Tibial nerve (tissue), 4 donors: ENCODE data around the gene ELAVL1. TPM values are rescaled to one million over a fixed set of nuclear protein-coding genes. Genes with fewer than 3 reads are reported as not detected.

Experiments used
- DNase-seq, 2 donors: peaks; one replicate each; pipeline ENCODE4 v3.0.0-alpha.2; 2019; ENCODE audit warnings: low spot score in 2 of 2
- H3K27ac ChIP-seq, 4 donors: fragments of 200-600 bp; sonication (generic) in 3 of 4; one replicate each; pipeline ENCODE4 v1.5.1; 2017 to 2019; ENCODE audit warnings: mild to moderate bottlenecking in 1 of 4
- H3K27me3 ChIP-seq, 2 donors: fragments of 200-600 bp; sonication (generic) in 1 of 2; one replicate each; pipeline versions ENCODE4 v1.5.1 to v1.6.0; 2017 to 2019
- H3K36me3 ChIP-seq, 3 donors: fragments of 200-600 bp; sonication (generic); one replicate each; pipeline ENCODE4 v1.5.1; 2018 to 2019
- H3K4me1 ChIP-seq, 4 donors: fragments of 200-600 bp; sonication (generic) in 3 of 4; one replicate each; pipeline ENCODE4 v1.5.1; 2017 to 2019
- H3K4me3 ChIP-seq, 4 donors: fragments of 200-600 bp; sonication (generic) in 3 of 4; one replicate each; pipeline ENCODE4 v1.5.1; 2017 to 2019; ENCODE audit warnings: mild to moderate bottlenecking in 1 of 4, moderate library complexity in 1 of 4
- H3K9me3 ChIP-seq, 4 donors: fragments of 200-600 bp; sonication (generic) in 3 of 4; one replicate each; pipeline ENCODE4 v1.5.1; 2017 to 2019
- EP300 ChIP-seq, 2 donors: sonication (generic); formaldehyde crosslinking; IDR thresholded peaks; one replicate each; pipeline ENCODE4 v1.6.1; 2017; ENCODE audit warnings: antibody characterized with exemption in 2 of 2, mild to moderate bottlenecking in 1 of 2
- POLR2A ChIP-seq, 2 donors: fragments of 450-650 bp; IDR thresholded peaks; one replicate each; pipeline ENCODE4 v1.6.1; 2017; ENCODE audit warnings: antibody characterized with exemption in 2 of 2, mild to moderate bottlenecking in 2 of 2, moderate library complexity in 2 of 2
- WGBS, 2 donors: methylation state at CpG; one replicate each; pipeline ENCODE4 v1.1.5; 2018; 5-methylcytosine and 5-hydroxymethylcytosine counted together
- total RNA-seq, 4 donors: library from RNA; depleted of rRNA; stranded (reverse); fragments of >200 nt; gene quantifications; one replicate each; pipeline ENCODE4 v1.1.0, GENCODE V29; 2016
- TF ChIP-seq, protein P1 (sequence below), 5 experiments: fragments of 200-600 bp in 3 of 5; fragments of 450-650 bp in 2 of 5; sonication (generic) in 3 of 5; IDR thresholded peaks; one replicate each; pipeline ENCODE4 v1.5.1; 2016 to 2019; ENCODE audit warnings: antibody characterized with exemption in 5 of 5, mild to moderate bottlenecking in 3 of 5, moderate library complexity in 2 of 5

The ELAVL1 gene
- total RNA-seq, 4 donors from 2014 or later, result 25.8 to 36.4 (median 27.7) TPM

- no peaks in the 10 kb centered on the region for H3K9me3 ChIP-seq
- TF ChIP-seq EP300 (IDR thresholded peaks at IDR 0.05), result no peak
- no peak for TF ChIP-seq POLR2A (IDR thresholded peaks at IDR 0.05)
- TF ChIP-seq, protein P1, sequence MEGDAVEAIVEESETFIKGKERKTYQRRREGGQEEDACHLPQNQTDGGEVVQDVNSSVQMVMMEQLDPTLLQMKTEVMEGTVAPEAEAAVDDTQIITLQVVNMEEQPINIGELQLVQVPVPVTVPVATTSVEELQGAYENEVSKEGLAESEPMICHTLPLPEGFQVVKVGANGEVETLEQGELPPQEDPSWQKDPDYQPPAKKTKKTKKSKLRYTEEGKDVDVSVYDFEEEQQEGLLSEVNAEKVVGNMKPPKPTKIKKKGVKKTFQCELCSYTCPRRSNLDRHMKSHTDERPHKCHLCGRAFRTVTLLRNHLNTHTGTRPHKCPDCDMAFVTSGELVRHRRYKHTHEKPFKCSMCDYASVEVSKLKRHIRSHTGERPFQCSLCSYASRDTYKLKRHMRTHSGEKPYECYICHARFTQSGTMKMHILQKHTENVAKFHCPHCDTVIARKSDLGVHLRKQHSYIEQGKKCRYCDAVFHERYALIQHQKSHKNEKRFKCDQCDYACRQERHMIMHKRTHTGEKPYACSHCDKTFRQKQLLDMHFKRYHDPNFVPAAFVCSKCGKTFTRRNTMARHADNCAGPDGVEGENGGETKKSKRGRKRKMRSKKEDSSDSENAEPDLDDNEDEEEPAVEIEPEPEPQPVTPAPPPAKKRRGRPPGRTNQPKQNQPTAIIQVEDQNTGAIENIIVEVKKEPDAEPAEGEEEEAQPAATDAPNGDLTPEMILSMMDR (IDR thresholded peaks at IDR 0.05), result no peak
- H3K36me3 ChIP-seq, result peaks cover 0 to 97% (median 31%) of the 10 kb centered on the region in 3 donors
- no peaks in the 10 kb centered on the region for H3K4me1 ChIP-seq
- WGBS, 2 donors, result 88 to 94% methylated on average over 15 of the region's 15 CpGs
- H3K27ac ChIP-seq, result no peak overlapping the region
- H3K4me3 ChIP-seq, result no peak overlapping the region
- H3K27me3 ChIP-seq, result no peaks in the 10 kb centered on the region
- no peak for DNase-seq
Observed at GRCh38 chr19:7968008-7968795, 37.2 kb downstream of the ELAVL1 start.

GRCh38 chr19:7965921-7966665, 39.3 kb downstream of the ELAVL1 start:
- H3K4me1 ChIP-seq, result no peaks in the 10 kb centered on the region
- H3K27ac ChIP-seq, result no peak overlapping the region
- H3K4me3 ChIP-seq, result no peak overlapping the region
- H3K9me3 ChIP-seq, result no peaks in the 10 kb centered on the region
- 92 to 93% methylated on average over 12 of the region's 12 CpGs for WGBS, 2 donors
- DNase-seq, result no peak
- peaks cover 0 to 95% (median 31%) of the 10 kb centered on the region in 3 donors for H3K36me3 ChIP-seq
- no peak for TF ChIP-seq POLR2A (IDR thresholded peaks at IDR 0.05)
- TF ChIP-seq, protein P1 (IDR thresholded peaks at IDR 0.05), result no peak
- TF ChIP-seq EP300 (IDR thresholded peaks at IDR 0.05), result no peak
- H3K27me3 ChIP-seq, result no peaks in the 10 kb centered on the region

DNA sequence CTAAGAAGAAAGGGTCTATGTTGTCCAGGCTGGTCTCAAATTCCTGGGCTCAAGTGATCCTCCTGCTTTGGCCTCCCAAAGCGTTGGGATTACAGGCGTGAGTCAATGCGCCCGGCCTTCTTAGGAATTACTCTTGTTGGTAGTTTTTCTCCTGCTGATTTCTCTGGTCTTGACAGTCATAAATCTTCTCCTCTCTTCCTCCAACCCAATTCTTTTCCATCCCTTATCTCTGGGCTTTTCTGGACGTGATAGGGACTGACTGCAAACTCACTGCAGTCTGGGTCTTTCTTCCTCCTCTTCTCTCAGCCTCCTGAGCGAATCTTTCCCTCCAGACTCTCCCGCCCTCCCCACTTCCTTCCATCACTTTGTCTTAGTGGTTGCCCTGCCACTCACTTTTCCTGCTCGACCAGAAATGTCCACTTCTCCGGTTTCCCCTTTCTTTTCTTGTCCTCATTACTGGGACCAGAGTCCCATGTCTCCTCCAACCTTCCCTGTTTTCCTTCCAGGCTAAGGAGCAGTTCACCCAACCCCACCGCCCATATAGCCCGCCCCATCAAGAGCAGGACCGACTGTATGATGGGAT, 40.1 kb downstream of the ELAVL1 start:
- H3K4me1 ChIP-seq, result no peaks in the 10 kb centered on the region
- no peaks in the 10 kb centered on the region for H3K9me3 ChIP-seq
- DNase-seq, result no peak
- H3K27me3 ChIP-seq, result no peaks in the 10 kb centered on the region
- no peak overlapping the region for H3K27ac ChIP-seq
- H3K4me3 ChIP-seq, result no peak overlapping the region
- peaks cover 0 to 96% (median 31%) of the 10 kb centered on the region in 3 donors for H3K36me3 ChIP-seq
- TF ChIP-seq EP300 (IDR thresholded peaks at IDR 0.05), result no peak
- TF ChIP-seq, protein P1 (IDR thresholded peaks at IDR 0.05), result no peak
- no peak for TF ChIP-seq POLR2A (IDR thresholded peaks at IDR 0.05)
- WGBS, 2 donors, result 88 to 92% methylated on average over 12 of the region's 12 CpGs

DNA sequence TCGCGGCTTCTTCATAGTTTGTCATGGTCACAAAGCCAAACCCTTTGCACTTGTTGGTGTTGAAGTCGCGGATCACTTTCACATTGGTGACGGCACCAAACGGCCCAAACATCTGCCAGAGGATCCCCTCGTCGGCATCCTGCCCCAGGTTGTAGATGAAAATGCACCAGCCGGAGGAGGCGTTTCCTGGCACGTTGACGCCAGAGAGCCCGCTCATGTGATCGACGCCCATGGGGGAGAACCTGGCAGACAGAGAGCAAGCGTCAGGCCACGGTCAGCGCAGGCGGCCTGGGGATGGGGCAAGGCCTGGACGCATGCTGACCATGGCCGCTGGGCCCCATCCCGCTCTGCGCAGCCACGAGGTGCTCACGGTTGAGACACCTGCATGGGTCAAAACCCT, 41.9 kb downstream of the ELAVL1 start:
- Histone ChIP-seq H3K36me3 (peaks cover 0 to 86% (median 27%) of the 10 kb centered on the region in 3 donors), H3K9me3 (no peaks in the 10 kb centered on the region), H3K27ac (no peak overlapping the region), H3K4me3 (no peak overlapping the region), H3K27me3 (no peaks in the 10 kb centered on the region), H3K4me1 (peaks cover 0 to 6% (median 0%) of the 10 kb centered on the region in 4 donors)
- TF ChIP-seq POLR2A (IDR thresholded peaks at IDR 0.05), result no peak
- 92 to 97% methylated on average over 24 to 25 of the region's 25 CpGs for WGBS, 2 donors
- no peak for DNase-seq

- Histone ChIP-seq H3K4me3 (no peak overlapping the region), H3K27me3 (no peaks in the 10 kb centered on the region), H3K4me1 (peaks cover 0 to 6% (median 0%) of the 10 kb centered on the region in 4 donors), H3K36me3 (peaks cover 0 to 86% (median 27%) of the 10 kb centered on the region in 3 donors), H3K27ac (no peak overlapping the region), H3K9me3 (no peaks in the 10 kb centered on the region)
- no peak for DNase-seq
- no peak for TF ChIP-seq POLR2A (IDR thresholded peaks at IDR 0.05)
- TF ChIP-seq EP300 (IDR thresholded peaks at IDR 0.05), result no peak
- TF ChIP-seq, protein P1 (IDR thresholded peaks at IDR 0.05), result no peak
- WGBS, 2 donors, result 84 to 88% methylated on average over 22 of the region's 22 CpGs
Observed at GRCh38 chr19:7962644-7963268, 42.7 kb downstream of the ELAVL1 start.
